ENCODE data around the gene AQP2.
A peak's percentile ranks its signal among the peaks of the same experiment; 100 is the strongest.

The AQP2 gene

DNA sequence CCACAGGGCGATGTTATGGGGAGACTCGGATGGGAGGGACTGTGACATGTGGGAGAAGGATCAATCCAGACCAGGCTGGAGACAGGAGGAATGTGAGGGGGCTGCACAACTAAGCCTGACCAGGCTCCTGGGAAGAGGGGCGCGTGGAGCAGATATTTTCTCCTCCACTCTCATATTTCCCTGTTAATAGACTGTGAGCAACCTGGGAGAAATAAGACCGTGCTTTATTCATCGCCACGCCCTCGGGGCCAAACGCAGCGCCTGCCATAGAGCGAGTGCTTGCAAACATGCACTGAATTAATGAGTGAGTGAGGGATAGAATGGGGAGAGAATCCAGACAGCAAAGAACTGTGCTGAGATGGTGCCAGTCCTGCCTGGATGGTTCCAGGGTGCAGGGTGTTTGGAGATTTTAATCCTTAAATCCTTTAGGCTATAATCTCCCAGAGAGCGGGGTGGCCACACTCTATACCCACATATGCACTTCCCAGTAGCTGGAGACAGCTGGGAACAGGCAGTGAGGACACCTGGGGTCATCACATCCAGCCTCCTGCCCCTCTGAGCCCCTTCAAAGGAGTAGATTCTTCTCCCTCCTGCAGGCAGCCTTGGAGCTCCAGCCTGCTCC is 33.3 kb upstream of the AQP2 start:
- no peak overlapping the region for H3K27ac ChIP-seq (ENCODE audit: extremely low read depth, low read depth, low read length)
- peaks cover 10% of the 10 kb centered on the region for H3K4me1 ChIP-seq (ENCODE audit: control insufficient read depth, insufficient read depth, low read length)
- TF ChIP-seq, protein P1, sequence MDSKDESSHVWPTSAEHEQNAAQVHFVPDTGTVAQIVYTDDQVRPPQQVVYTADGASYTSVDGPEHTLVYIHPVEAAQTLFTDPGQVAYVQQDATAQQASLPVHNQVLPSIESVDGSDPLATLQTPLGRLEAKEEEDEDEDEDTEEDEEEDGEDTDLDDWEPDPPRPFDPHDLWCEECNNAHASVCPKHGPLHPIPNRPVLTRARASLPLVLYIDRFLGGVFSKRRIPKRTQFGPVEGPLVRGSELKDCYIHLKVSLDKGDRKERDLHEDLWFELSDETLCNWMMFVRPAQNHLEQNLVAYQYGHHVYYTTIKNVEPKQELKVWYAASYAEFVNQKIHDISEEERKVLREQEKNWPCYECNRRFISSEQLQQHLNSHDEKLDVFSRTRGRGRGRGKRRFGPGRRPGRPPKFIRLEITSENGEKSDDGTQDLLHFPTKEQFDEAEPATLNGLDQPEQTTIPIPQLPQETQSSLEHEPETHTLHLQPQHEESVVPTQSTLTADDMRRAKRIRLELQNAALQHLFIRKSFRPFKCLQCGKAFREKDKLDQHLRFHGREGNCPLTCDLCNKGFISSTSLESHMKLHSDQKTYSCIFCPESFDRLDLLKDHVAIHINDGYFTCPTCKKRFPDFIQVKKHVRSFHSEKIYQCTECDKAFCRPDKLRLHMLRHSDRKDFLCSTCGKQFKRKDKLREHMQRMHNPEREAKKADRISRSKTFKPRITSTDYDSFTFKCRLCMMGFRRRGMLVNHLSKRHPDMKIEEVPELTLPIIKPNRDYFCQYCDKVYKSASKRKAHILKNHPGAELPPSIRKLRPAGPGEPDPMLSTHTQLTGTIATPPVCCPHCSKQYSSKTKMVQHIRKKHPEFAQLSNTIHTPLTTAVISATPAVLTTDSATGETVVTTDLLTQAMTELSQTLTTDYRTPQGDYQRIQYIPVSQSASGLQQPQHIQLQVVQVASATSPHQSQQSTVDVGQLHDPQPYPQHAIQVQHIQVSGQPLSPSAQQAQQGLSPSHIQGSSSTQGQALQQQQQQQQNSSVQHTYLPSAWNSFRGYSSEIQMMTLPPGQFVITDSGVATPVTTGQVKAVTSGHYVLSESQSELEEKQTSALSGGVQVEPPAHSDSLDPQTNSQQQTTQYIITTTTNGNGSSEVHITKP (tag by site-specific recombination; IDR thresholded peaks at IDR 0.05) = peak; percentile 83
- no peak for TF ChIP-seq ZNF132 (tag by site-specific recombination; IDR thresholded peaks at IDR 0.05; ENCODE audit: borderline replicate concordance)
- TF ChIP-seq, protein P2, sequence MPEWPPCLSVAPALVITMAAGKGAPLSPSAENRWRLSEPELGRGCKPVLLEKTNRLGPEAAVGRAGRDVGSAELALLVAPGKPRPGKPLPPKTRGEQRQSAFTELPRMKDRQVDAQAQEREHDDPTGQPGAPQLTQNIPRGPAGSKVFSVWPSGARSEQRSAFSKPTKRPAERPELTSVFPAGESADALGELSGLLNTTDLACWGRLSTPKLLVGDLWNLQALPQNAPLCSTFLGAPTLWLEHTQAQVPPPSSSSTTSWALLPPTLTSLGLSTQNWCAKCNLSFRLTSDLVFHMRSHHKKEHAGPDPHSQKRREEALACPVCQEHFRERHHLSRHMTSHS (tag by site-specific recombination; IDR thresholded peaks at IDR 0.05) = no peak
- CTCF ChIA-PET = interaction anchor here (1.2 kb wide), 1 partner anchor 28 kb away, joined by 9 read pairs; no protein-coding TSS in a partner anchor
- no peaks in the 10 kb centered on the region for H3K36me3 ChIP-seq (ENCODE audit: control insufficient read depth in 2 of 2, insufficient read depth in 1 of 2, low read length in 2 of 2)
- no peaks in the 10 kb centered on the region for H3K9me3 ChIP-seq (ENCODE audit: control insufficient read depth, insufficient read depth, low read depth, low read length)
- POLR2A ChIA-PET = no interaction called here
- no peak overlapping the region for H3K4me3 ChIP-seq (ENCODE audit: low read depth, low read length)

DNA sequence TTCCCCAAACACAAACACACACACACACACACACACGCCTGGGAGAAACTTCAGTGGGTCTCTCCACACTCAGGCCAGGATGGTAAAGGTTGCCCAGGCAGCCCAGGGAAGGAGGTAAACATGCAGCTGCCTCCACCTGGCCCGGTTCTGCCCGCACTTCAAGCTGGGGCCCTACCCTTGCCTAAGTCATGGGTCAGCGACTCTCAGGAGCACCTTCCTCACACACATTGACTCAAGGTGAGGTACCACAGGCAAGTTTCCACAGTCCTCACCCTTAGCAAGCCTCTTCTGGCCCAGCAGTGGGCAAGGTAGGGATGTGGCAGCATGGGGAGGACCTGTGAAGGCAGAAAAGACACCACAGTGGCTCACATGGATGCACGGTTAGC is 32.8 kb upstream of the AQP2 start:
- Histone ChIP-seq H3K9me3 (ENCODE audit: control insufficient read depth, insufficient read depth, low read depth, low read length) (no peaks in the 10 kb centered on the region), H3K4me3 (ENCODE audit: low read depth, low read length) (no peak overlapping the region), H3K36me3 (ENCODE audit: control insufficient read depth in 2 of 2, insufficient read depth in 1 of 2, low read length in 2 of 2) (no peaks in the 10 kb centered on the region), H3K27ac (ENCODE audit: extremely low read depth, low read depth, low read length) (no peak overlapping the region), H3K4me1 (ENCODE audit: control insufficient read depth, insufficient read depth, low read length) (peaks cover 10% of the 10 kb centered on the region)
- CTCF ChIA-PET = interaction anchor here (1.2 kb wide), 1 partner anchor 28 kb away, joined by 9 read pairs; no protein-coding TSS in a partner anchor
- POLR2A ChIA-PET = no interaction called here
- TF ChIP-seq, protein P1 (tag by site-specific recombination; IDR thresholded peaks at IDR 0.05) = no peak
- TF ChIP-seq ZIC2 (tag by site-specific recombination; IDR thresholded peaks at IDR 0.05) = peak; percentile 12; the same call in 1 of the 2 replicates

DNA sequence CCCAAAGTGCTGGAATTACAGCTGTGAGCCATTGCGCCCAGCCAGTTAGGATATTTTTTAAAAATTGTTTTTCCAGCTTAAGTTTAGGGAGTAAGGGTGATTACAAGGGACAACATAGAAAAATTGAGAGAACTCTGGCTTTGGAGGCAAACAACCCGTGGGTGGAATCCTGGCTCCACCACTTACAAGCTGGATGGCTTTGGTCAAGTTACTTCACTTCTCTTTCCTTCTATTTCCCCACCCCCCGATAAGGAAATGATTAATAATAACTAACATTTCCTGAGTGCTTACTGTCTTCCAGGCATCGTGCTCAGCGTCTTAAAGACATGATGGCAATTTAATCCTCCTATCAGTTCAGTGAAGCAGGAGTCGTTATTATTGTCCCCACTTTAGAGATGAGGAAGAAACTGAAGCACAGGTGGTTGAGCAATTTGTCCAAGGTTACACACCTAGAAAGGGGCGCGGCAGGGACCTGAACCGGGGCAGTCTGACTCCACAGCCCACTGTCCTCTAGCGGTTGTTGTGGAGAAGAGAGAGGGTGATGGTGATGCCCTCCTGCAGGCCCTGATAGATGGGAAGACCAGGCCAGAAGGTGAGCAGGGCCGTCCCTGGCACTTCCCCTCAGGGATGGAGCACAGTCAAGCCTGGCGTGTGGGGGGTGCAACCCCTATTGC is 30.2 kb upstream of the AQP2 start:
- TF ChIP-seq KLF9 (tag by site-specific recombination; IDR thresholded peaks at IDR 0.05; ENCODE audit: low read depth) (no peak), MZF1 (tag by site-specific recombination; IDR thresholded peaks at IDR 0.05; ENCODE audit: borderline replicate concordance) (no peak), ZBTB20 (tag by site-specific recombination; IDR thresholded peaks at IDR 0.05) (no peak), KLF1 (tag by site-specific recombination; IDR thresholded peaks at IDR 0.05) (no peak)
- Histone ChIP-seq H3K4me1 (ENCODE audit: control insufficient read depth, insufficient read depth, low read length) (peaks cover 2% of the 10 kb centered on the region; the same call in 1 of the 2 replicates), H3K36me3 (ENCODE audit: control insufficient read depth in 2 of 2, insufficient read depth in 1 of 2, low read length in 2 of 2) (no peaks in the 10 kb centered on the region), H3K4me3 (ENCODE audit: low read depth, low read length) (no peak overlapping the region), H3K9me3 (ENCODE audit: control insufficient read depth, insufficient read depth, low read depth, low read length) (no peaks in the 10 kb centered on the region), H3K27ac (ENCODE audit: extremely low read depth, low read depth, low read length) (no peak overlapping the region)
- ChIA-PET CTCF (no interaction called here), POLR2A (no interaction called here)
